Type B pancreatic cell (in vitro differentiated cells): ENCODE measurements around the gene ZBTB47. TPM values are rescaled to one million over a fixed set of nuclear protein-coding genes. Genes with fewer than 3 reads are reported as not detected.
A peak's percentile ranks its signal among the peaks of the same experiment; 100 is the strongest.

ENCODE experiments used
- DNase-seq: peaks from one replicate; pipeline ENCODE4 v3.0.0; 2021; ENCODE audit warnings: mixed read lengths; ENCODE audit not compliant: unreplicated experiment; ENCODE audit errors: extremely low spot score
- H3K27ac Mint-ChIP-seq: 2 replicates; pipeline ENCODE4 v1.8.0; 2021; ENCODE audit warnings: mild to moderate bottlenecking, mixed read lengths
- H3K27me3 Mint-ChIP-seq: 2 replicates; pipeline ENCODE4 v1.8.0; 2021; ENCODE audit warnings: mixed read lengths
- H3K36me3 Mint-ChIP-seq: 2 replicates; pipeline ENCODE4 v1.8.0; 2021; ENCODE audit warnings: mixed read lengths
- H3K4me1 Mint-ChIP-seq: one replicate; pipeline ENCODE4 v1.8.0; 2021; ENCODE audit warnings: mixed read lengths; ENCODE audit not compliant: unreplicated experiment
- H3K4me3 Mint-ChIP-seq: 2 replicates; pipeline ENCODE4 v1.8.0; 2021; ENCODE audit warnings: mild to moderate bottlenecking, mixed read lengths
- H3K9me3 Mint-ChIP-seq: 2 replicates; pipeline ENCODE4 v1.8.0; 2021; ENCODE audit warnings: mixed read lengths
- total RNA-seq: library from RNA; stranded (reverse); gene quantifications from 2 replicates; pipeline ENCODE4 v1.2.1, GENCODE V29; 2021; ENCODE audit warnings: low replicate concordance
- TF ChIP-seq, protein P1 (sequence below): fragments of 200-600 bp; sonication (generic); conservative IDR thresholded peaks from 2 replicates; pipeline ENCODE4 v1.5.0; 2021; ENCODE audit warnings: antibody characterized with exemption, mild to moderate bottlenecking

The ZBTB47 gene
- total RNA-seq, 1 donor from 2014 or later: 8.1 TPM

DNA sequence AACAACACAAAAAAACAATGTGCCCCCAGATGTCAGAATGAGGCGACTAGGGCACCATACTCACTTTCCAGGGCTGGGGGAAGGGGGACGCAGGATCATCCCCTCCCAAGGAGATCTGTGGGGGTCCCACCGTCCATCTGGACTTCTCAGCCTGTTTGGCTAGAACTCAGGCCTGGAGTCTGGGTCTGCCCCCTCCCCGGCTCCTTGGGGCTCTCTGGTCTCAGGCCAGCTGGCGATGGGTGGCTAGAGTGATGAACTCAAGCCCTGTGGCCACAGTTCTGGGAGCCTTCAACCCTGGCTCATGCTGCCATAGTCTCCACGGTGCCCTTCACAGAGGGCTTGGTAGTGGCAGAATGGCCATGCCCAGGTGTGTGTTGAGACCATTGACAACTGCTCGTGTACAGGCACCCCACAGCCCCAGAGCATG lies 13.6 kb downstream of the ZBTB47 start:
- H3K27ac Mint-ChIP-seq: peak overlapping the region; percentile 48
- H3K4me1 Mint-ChIP-seq: no peaks in the 10 kb centered on the region
- peaks cover 4% of the 10 kb centered on the region for H3K9me3 Mint-ChIP-seq
- no peaks in the 10 kb centered on the region for H3K27me3 Mint-ChIP-seq
- DNase-seq: no peak
- no peak overlapping the region for H3K4me3 Mint-ChIP-seq
- TF ChIP-seq, protein P1, sequence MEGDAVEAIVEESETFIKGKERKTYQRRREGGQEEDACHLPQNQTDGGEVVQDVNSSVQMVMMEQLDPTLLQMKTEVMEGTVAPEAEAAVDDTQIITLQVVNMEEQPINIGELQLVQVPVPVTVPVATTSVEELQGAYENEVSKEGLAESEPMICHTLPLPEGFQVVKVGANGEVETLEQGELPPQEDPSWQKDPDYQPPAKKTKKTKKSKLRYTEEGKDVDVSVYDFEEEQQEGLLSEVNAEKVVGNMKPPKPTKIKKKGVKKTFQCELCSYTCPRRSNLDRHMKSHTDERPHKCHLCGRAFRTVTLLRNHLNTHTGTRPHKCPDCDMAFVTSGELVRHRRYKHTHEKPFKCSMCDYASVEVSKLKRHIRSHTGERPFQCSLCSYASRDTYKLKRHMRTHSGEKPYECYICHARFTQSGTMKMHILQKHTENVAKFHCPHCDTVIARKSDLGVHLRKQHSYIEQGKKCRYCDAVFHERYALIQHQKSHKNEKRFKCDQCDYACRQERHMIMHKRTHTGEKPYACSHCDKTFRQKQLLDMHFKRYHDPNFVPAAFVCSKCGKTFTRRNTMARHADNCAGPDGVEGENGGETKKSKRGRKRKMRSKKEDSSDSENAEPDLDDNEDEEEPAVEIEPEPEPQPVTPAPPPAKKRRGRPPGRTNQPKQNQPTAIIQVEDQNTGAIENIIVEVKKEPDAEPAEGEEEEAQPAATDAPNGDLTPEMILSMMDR: no peak
- no peaks in the 10 kb centered on the region for H3K36me3 Mint-ChIP-seq

DNA sequence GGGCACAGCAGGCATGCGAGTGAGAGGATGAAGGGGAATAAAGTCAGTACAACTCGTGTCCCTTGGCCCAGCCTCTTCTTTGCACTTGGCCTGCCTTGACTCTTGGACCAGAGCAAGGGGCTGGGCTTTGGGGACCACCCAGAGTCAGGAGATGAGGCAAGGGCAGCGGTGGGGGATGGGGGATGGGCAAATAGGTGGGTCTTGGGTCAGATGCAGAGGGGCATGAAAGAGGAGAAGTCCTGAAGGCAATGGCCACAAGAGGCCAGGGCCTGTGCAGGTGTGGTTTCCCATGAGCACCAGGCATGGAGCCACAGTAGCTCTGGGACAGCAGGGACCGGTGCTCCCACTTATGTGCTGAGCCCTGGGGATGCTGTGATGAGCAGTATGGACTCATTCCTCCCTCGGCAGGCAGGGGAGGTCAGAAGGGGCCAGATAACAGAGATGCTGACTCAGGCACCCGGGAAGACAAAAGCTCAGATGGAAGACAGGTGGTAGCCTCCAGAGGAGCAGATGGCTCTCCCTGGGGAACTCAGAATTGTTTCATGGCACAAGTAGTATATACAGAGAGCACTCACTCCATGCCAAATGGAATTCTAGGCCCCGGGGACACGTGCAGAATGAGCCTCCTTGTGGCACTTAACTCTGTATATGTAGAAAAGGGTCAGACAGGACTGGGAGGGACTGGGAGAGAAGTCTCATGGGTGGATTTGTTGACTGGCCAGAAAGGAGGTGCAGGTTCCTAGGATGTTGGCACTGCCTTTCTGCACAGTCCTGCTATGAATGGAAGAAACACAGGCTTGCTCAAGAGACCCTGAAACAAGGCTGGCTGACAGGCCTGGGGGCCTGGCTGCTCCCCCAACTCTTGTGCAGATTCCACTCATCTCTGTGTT lies 14.3 kb downstream of the ZBTB47 start:
- Mint-ChIP-seq H3K4me1 (no peaks in the 10 kb centered on the region), H3K36me3 (no peaks in the 10 kb centered on the region), H3K27ac (peak overlapping the region; percentile 48), H3K4me3 (no peak overlapping the region), H3K27me3 (no peaks in the 10 kb centered on the region), H3K9me3 (peaks cover 4% of the 10 kb centered on the region)
- TF ChIP-seq, protein P1: no peak
- peak; percentile 65 for DNase-seq

DNA sequence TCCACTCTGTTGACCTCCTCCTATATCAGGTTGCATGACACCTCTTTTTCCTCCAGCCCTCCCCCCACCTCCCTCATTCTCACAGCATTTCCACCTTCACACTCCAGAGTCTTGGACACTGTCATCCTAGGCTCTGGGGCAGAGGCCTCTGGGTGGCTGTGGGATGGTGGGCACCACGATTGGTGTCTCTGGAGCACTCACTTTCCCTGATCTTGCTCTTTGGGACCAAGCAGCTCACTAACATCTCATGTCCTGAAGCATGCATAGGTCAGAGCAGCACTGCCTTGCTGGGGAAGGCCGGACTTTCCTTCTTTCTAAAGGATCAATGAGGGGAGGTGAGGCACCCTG lies 14.9 kb downstream of the ZBTB47 start:
- peaks cover 4% of the 10 kb centered on the region for H3K9me3 Mint-ChIP-seq
- no peak overlapping the region for H3K27ac Mint-ChIP-seq
- no peak for DNase-seq
- H3K4me3 Mint-ChIP-seq: no peak overlapping the region
- no peaks in the 10 kb centered on the region for H3K27me3 Mint-ChIP-seq
- H3K36me3 Mint-ChIP-seq: no peaks in the 10 kb centered on the region
- no peaks in the 10 kb centered on the region for H3K4me1 Mint-ChIP-seq
- TF ChIP-seq, protein P1: no peak

GRCh38 chr3:42668793-42669217 lies 15.3 kb downstream of the ZBTB47 start:
- no peaks in the 10 kb centered on the region for H3K36me3 Mint-ChIP-seq
- TF ChIP-seq, protein P1: no peak
- H3K27ac Mint-ChIP-seq: no peak overlapping the region
- H3K27me3 Mint-ChIP-seq: no peaks in the 10 kb centered on the region
- H3K4me1 Mint-ChIP-seq: no peaks in the 10 kb centered on the region
- DNase-seq: no peak
- no peak overlapping the region for H3K4me3 Mint-ChIP-seq
- peaks cover 4% of the 10 kb centered on the region for H3K9me3 Mint-ChIP-seq

DNA sequence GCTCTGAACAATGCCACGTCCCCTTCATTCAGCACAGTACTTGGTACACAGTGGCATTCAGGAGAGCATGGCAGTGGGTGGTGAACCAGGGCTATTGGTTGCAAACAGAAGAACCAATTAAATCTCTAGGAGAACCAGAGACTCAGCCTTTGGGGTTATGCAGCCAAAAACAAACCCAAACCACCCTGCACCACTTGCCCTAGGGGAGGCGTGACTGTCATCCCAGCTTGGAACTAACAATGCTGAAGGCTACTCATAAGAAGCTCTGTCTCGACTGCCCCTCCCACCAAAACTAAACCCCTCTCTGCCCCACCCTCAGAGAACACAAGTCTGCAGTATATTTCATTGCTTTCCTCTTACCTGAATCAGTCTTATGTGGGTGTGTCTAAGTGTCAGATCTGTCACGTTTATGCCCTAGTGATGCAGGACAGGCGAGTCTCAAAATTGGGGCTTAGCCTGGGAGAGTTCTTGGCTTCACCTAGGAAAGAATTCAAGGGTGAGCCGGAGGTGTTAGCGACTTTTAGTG lies 16.6 kb downstream of the ZBTB47 start:
- DNase-seq: no peak
- H3K27me3 Mint-ChIP-seq: peaks cover 3% of the 10 kb centered on the region
- TF ChIP-seq, protein P1: no peak
- H3K27ac Mint-ChIP-seq: peak overlapping the region; percentile 11
- no peaks in the 10 kb centered on the region for H3K36me3 Mint-ChIP-seq
- H3K9me3 Mint-ChIP-seq: peaks cover 4% of the 10 kb centered on the region
- no peaks in the 10 kb centered on the region for H3K4me1 Mint-ChIP-seq
- no peak overlapping the region for H3K4me3 Mint-ChIP-seq
